Cardiac atrium fibroblast (primary cell): ENCODE data around the gene PLSCR2. TPM values are rescaled to one million over a fixed set of nuclear protein-coding genes. Genes with fewer than 3 reads are reported as not detected.

Experiments
- total RNA-seq: library from RNA; depleted of rRNA; stranded (reverse); fragments of >200 nt; gene quantifications from 2 replicates; pipeline ENCODE4 v1.2.3, GENCODE V29; 2015

PLSCR2 gene
- total RNA-seq, result not detected in 2 replicates

GRCh38 chr3:146469150-146470017, at the start of gene PLSCR2:
Gene PLSCR2, minus strand, starts transcription at chr3:146469561. Its CDS starts 9,657 bp downstream, at chr3:146459904.

Other genes starting within 250 kb of the PLSCR2 start
- gene PLSCR4, start 218.5 kb downstream of the PLSCR2 start, total RNA-seq, result 228 and 234 TPM in 2 replicates
- 223 and 257 TPM in 2 replicates for gene PLSCR1, start 75.0 kb upstream of the PLSCR2 start, total RNA-seq
- not detected in 2 replicates for gene PLSCR5, start 135.8 kb upstream of the PLSCR2 start, total RNA-seq